ENCODE results near the gene NDUFS8.

NDUFS8 gene

DNA sequence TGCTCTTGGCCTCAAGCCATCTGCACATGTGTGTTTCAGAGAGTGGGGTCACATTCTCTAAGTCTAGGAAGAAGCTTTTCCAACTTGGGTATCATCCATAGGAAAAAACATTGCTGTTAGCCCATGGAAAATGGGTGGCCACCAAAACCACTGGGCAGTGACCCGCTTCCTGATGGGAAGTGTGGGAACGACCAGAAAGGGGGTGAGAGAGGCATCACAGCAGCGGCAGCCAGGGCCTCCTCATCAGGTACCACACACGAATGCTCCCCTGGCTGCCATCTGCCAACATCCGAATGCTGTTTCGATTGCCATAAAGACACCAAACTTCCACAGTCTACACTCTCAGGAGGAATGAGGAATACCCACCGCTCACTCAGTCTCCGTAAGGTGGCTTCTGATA, 50.4 kb downstream of the NDUFS8 start:
- H3K36me3 ChIP-seq (ENCODE audit: control insufficient read depth, insufficient read depth, low read length): no peaks in the 10 kb centered on the region
- no peak overlapping the region for H3K4me3 ChIP-seq (ENCODE audit: insufficient read depth, low read depth, low read length)
- 94 to 97% methylated on average over 8 of the region's 8 CpGs for WGBS, 2 experiments
- no peaks in the 10 kb centered on the region for H3K9me3 ChIP-seq (ENCODE audit: control insufficient read depth, low read length)
- H3K4me1 ChIP-seq (ENCODE audit: control insufficient read depth, insufficient read depth, low read length): no peaks in the 10 kb centered on the region
- no peak overlapping the region for H3K27ac ChIP-seq (ENCODE audit: insufficient read depth, low read depth, low read length, poor library complexity, severe bottlenecking)
- no peaks in the 10 kb centered on the region for H3K27me3 ChIP-seq (ENCODE audit: control insufficient read depth, insufficient read depth, low read length, poor library complexity, severe bottlenecking)

DNA sequence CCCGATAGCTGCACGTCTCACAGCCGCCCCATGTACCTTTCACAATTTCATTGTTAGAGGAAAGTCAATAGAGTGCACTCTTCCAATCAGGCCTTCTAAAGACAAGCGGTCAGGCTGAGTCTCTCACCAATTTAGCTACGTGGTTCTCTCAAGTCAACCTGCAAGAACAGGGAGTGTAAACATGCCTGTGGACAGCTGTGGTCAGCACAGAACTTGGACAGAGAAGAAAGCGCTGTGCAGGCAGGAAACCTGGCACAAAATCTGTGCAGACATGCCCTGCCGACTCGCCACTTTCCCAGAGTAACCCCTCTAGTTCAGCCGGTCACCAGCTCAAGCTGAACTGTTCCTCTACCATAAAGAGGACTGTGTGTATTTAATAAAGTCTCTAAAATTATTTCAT, 51.2 kb downstream of the NDUFS8 start:
- Histone ChIP-seq H3K36me3 (ENCODE audit: control insufficient read depth, insufficient read depth, low read length) (no peaks in the 10 kb centered on the region), H3K27ac (ENCODE audit: insufficient read depth, low read depth, low read length, poor library complexity, severe bottlenecking) (no peak overlapping the region), H3K9me3 (ENCODE audit: control insufficient read depth, low read length) (no peaks in the 10 kb centered on the region), H3K4me3 (ENCODE audit: insufficient read depth, low read depth, low read length) (no peak overlapping the region), H3K27me3 (ENCODE audit: control insufficient read depth, insufficient read depth, low read length, poor library complexity, severe bottlenecking) (no peaks in the 10 kb centered on the region), H3K4me1 (ENCODE audit: control insufficient read depth, insufficient read depth, low read length) (no peaks in the 10 kb centered on the region)
- 93 to 96% methylated on average over 9 of the region's 9 CpGs for WGBS, 2 experiments

DNA sequence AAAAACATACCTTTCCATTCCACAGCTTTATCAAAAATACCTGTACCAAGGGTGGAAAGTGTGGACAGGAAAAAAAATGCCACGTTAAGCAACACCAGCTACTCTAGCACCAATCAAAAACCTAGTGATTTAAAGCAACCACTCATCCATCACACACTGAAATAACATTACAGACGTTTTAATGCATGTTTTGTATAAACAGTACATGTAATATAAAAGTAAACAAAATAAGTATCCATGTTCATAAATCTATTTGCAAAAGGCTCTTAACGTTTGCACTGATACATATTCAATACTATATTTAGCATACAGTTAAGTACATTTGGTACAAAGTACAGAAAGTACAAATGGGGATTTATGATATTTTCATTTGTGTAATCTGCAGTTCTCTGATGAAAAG, 52.0 kb downstream of the NDUFS8 start:
- no peaks in the 10 kb centered on the region for H3K36me3 ChIP-seq (ENCODE audit: control insufficient read depth, insufficient read depth, low read length)
- H3K9me3 ChIP-seq (ENCODE audit: control insufficient read depth, low read length): no peaks in the 10 kb centered on the region
- H3K27ac ChIP-seq (ENCODE audit: insufficient read depth, low read depth, low read length, poor library complexity, severe bottlenecking): no peak overlapping the region
- H3K4me3 ChIP-seq (ENCODE audit: insufficient read depth, low read depth, low read length): no peak overlapping the region
- 83 to 100% methylated on average over 1 to 2 of the region's 3 CpGs for WGBS, 2 experiments
- H3K4me1 ChIP-seq (ENCODE audit: control insufficient read depth, insufficient read depth, low read length): no peaks in the 10 kb centered on the region
- no peaks in the 10 kb centered on the region for H3K27me3 ChIP-seq (ENCODE audit: control insufficient read depth, insufficient read depth, low read length, poor library complexity, severe bottlenecking)

DNA sequence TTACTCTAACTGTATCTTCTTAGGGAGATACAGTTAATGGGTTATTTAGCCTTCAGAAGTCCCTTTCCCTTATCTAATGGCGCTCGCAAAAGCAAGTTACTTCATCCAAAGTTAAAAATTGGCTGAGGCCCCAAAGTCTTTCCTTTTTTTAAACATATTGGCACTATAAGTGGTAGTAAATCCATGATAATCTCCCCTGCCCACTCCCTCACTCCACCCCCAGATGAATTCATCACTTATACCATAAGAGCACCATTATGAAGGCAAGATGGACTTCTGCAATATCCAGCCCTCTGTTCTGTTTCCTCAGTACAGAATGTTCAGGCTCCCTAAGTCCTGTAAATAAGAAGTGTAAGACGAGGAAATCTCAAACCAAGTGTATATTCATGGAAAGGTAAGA, 53.0 kb downstream of the NDUFS8 start:
- Histone ChIP-seq H3K4me1 (ENCODE audit: control insufficient read depth, insufficient read depth, low read length) (no peaks in the 10 kb centered on the region), H3K4me3 (ENCODE audit: insufficient read depth, low read depth, low read length) (no peak overlapping the region), H3K9me3 (ENCODE audit: control insufficient read depth, low read length) (no peaks in the 10 kb centered on the region), H3K27me3 (ENCODE audit: control insufficient read depth, insufficient read depth, low read length, poor library complexity, severe bottlenecking) (no peaks in the 10 kb centered on the region), H3K36me3 (ENCODE audit: control insufficient read depth, insufficient read depth, low read length) (no peaks in the 10 kb centered on the region), H3K27ac (ENCODE audit: insufficient read depth, low read depth, low read length, poor library complexity, severe bottlenecking) (no peak overlapping the region)
- 92 to 100% methylated on average over 1 to 3 of the region's 3 CpGs for WGBS, 2 experiments

All from ectodermal cell (in vitro differentiated cells).